NT2/D1 (cell line): ENCODE results near the gene SYT1.

ENCODE experiments used
- SUZ12 ChIP-seq: IDR thresholded peaks from 2 replicates; pipeline ENCODE4 v1.6.1; 2011; ENCODE audit not compliant: insufficient read length, insufficient read depth; ENCODE audit errors: extremely low read depth
- YY1 ChIP-seq: IDR thresholded peaks from 2 replicates; pipeline ENCODE4 v1.6.1; 2011; ENCODE audit not compliant: insufficient read length, insufficient read depth
- ZNF274 ChIP-seq: IDR thresholded peaks from 2 replicates; pipeline ENCODE4 v1.6.1; 2011; ENCODE audit warnings: mild to moderate bottlenecking, low read depth, low read length

GRCh38 chr12:79400481-79400880 is 535.9 kb downstream of the SYT1 start:
- TF ChIP-seq YY1 (no peak), ZNF274 (no peak), SUZ12 (no peak)
